K562 (cell line): ENCODE measurements around the gene DPH6. TPM values are rescaled to one million over a fixed set of nuclear protein-coding genes. Genes with fewer than 3 reads are reported as not detected.
A peak's percentile ranks its signal among the peaks of the same experiment; 100 is the strongest.

Experiments
- ARID4B ChIP-seq: sonication (generic); formaldehyde crosslinking; IDR thresholded peaks from 2 replicates; pipeline ENCODE4 v1.8.0; 2022; ENCODE audit warnings: mild to moderate bottlenecking, missing genetic modification reagents
- EGR1 ChIP-seq: fragments of 450-650 bp; conservative IDR thresholded peaks from 2 replicates; pipeline ENCODE4 v1.6.1; 2017; ENCODE audit warnings: mild to moderate bottlenecking
- RFX5 ChIP-seq: IDR thresholded peaks from 2 replicates; pipeline ENCODE4 v1.6.1; 2011; ENCODE audit warnings: low read depth, mild to moderate bottlenecking, improper control_type of control experiment, low read length
- SIN3A ChIP-seq, 2 experiments: fragments of 150-350 bp in 1 of 2; IDR thresholded peaks; 2 replicates each; pipeline ENCODE4 v1.6.1; 2011 to 2016; ENCODE audit warnings: borderline replicate concordance in 2 of 2, low read depth in 2 of 2, low read length in 2 of 2, mild to moderate bottlenecking in 2 of 2, moderate library complexity in 2 of 2; ENCODE audit not compliant: control insufficient read depth in 1 of 2
- THAP12 ChIP-seq: fragments of 250-450 bp; sonication (Bioruptor Pico); IDR thresholded peaks from 2 replicates; pipeline ENCODE4 v1.9.0; 2021; ENCODE audit warnings: mild to moderate bottlenecking, inconsistent platforms
- ZBTB17 ChIP-seq: fragments of 450-650 bp; formaldehyde crosslinking; IDR thresholded peaks from 2 replicates; pipeline ENCODE4 v1.4.0; 2020; ENCODE audit warnings: mild to moderate bottlenecking
- polyA plus RNA-seq, 8 experiments: library from polyadenylated mRNA; depleted of rRNA in 4 of 8; stranded (reverse) in 5 of 8; unstranded in 3 of 8; fragments of >200 nt; fragmentation: Nextera tagmentation in 2 of 8; fragmentation: Illumina TruSeq in 1 of 8; extraction: Ambion mirVana in 2 of 8; extraction: Trizol in 1 of 8; gene quantifications; 2 replicates each; pipeline versions ENCODE4 v1.2.1 to v1.2.3, GENCODE V29; 2011 to 2014; ENCODE audit warnings: inconsistent platforms in 1 of 8, missing spikeins in 1 of 8
- total RNA-seq, 7 experiments: library from RNA; depleted of rRNA in 6 of 7; stranded (reverse); fragments of >200 nt in 6 of 7; fragmentation: Illumina TruSeq in 2 of 7; extraction: Trizol in 2 of 7; gene quantifications; 2 replicates each; pipeline versions ENCODE4 v1.2.1 to v1.2.3, GENCODE V29; 2011 to 2021; ENCODE audit warnings: low replicate concordance in 1 of 7
- TF ChIP-seq, protein P1 (sequence below): fragments of 450-650 bp; IDR thresholded peaks from 2 replicates; pipeline ENCODE4 v1.6.1; 2017; ENCODE audit warnings: antibody characterized with exemption, mild to moderate bottlenecking
- TF ChIP-seq, protein P2 (sequence below): sonication (generic); formaldehyde crosslinking; IDR thresholded peaks from 2 replicates; pipeline ENCODE4 v1.8.1; 2023; ENCODE audit warnings: missing genetic modification reagents, mild to moderate bottlenecking, borderline replicate concordance

Gene DPH6
- total and polyA plus RNA-seq, 9 of the 15 experiments (the other 6 are each of a cell fraction or from before 2014, with no cell fraction given): 10.1 to 69.1 (median 18.8) TPM

DNA sequence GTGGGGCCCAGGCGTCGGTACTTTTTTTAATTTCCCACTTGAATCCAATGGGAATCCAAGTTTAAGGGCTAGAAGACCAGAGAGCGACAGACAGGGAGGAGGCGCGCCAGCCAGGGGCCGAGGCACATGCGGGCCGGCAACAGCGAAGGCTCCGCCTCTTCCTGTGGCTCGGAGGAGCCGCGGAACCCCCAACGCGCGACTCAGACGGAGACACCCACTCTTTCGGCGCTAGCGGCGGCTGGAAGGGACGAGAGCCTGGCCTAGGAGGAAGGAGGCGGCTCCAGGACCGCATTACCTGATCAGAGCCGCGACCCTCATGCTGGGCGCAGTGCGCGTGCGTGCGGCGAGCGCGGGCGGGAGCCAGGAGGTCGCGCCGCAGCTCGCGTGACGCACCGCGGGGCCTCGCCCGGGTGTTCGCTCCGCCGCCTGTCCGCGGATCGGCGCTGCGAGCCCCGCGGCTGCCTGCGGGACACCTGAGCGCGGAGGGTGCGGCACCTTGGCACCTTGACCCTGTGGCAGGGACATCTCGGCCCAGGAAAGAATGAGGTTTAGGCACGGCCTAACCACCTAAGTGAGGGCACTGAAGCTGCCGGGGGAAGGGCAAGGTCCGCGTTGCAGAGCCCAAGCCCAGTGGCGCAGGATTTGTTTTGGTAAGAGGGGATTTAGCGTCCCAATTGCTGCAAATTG is at the start of gene DPH6 (continued):
- TF ChIP-seq, protein P1, sequence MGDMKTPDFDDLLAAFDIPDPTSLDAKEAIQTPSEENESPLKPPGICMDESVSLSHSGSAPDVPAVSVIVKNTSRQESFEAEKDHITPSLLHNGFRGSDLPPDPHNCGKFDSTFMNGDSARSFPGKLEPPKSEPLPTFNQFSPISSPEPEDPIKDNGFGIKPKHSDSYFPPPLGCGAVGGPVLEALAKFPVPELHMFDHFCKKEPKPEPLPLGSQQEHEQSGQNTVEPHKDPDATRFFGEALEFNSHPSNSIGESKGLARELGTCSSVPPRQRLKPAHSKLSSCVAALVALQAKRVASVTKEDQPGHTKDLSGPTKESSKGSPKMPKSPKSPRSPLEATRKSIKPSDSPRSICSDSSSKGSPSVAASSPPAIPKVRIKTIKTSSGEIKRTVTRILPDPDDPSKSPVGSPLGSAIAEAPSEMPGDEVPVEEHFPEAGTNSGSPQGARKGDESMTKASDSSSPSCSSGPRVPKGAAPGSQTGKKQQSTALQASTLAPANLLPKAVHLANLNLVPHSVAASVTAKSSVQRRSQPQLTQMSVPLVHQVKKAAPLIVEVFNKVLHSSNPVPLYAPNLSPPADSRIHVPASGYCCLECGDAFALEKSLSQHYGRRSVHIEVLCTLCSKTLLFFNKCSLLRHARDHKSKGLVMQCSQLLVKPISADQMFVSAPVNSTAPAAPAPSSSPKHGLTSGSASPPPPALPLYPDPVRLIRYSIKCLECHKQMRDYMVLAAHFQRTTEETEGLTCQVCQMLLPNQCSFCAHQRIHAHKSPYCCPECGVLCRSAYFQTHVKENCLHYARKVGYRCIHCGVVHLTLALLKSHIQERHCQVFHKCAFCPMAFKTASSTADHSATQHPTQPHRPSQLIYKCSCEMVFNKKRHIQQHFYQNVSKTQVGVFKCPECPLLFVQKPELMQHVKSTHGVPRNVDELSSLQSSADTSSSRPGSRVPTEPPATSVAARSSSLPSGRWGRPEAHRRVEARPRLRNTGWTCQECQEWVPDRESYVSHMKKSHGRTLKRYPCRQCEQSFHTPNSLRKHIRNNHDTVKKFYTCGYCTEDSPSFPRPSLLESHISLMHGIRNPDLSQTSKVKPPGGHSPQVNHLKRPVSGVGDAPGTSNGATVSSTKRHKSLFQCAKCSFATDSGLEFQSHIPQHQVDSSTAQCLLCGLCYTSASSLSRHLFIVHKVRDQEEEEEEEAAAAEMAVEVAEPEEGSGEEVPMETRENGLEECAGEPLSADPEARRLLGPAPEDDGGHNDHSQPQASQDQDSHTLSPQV: peak; percentile 56; the same call in 1 of the 2 replicates
- peak; percentile 74 for TF ChIP-seq EGR1
- no peak for TF ChIP-seq RFX5
- peak; percentile 62; the same call in 1 of the 2 replicates for TF ChIP-seq ARID4B (CRISPR knock-in tag)
- TF ChIP-seq, protein P2, sequence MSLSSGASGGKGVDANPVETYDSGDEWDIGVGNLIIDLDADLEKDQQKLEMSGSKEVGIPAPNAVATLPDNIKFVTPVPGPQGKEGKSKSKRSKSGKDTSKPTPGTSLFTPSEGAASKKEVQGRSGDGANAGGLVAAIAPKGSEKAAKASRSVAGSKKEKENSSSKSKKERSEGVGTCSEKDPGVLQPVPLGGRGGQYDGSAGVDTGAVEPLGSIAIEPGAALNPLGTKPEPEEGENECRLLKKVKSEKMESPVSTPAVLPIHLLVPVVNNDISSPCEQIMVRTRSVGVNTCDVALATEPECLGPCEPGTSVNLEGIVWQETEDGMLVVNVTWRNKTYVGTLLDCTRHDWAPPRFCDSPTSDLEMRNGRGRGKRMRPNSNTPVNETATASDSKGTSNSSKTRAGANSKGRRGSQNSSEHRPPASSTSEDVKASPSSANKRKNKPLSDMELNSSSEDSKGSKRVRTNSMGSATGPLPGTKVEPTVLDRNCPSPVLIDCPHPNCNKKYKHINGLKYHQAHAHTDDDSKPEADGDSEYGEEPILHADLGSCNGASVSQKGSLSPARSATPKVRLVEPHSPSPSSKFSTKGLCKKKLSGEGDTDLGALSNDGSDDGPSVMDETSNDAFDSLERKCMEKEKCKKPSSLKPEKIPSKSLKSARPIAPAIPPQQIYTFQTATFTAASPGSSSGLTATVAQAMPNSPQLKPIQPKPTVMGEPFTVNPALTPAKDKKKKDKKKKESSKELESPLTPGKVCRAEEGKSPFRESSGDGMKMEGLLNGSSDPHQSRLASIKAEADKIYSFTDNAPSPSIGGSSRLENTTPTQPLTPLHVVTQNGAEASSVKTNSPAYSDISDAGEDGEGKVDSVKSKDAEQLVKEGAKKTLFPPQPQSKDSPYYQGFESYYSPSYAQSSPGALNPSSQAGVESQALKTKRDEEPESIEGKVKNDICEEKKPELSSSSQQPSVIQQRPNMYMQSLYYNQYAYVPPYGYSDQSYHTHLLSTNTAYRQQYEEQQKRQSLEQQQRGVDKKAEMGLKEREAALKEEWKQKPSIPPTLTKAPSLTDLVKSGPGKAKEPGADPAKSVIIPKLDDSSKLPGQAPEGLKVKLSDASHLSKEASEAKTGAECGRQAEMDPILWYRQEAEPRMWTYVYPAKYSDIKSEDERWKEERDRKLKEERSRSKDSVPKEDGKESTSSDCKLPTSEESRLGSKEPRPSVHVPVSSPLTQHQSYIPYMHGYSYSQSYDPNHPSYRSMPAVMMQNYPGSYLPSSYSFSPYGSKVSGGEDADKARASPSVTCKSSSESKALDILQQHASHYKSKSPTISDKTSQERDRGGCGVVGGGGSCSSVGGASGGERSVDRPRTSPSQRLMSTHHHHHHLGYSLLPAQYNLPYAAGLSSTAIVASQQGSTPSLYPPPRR (CRISPR knock-in tag): 0 out of 2 replicates have a peak, but pooled peaks have one; percentile 49
- peak; percentile 49; the same call in 1 of the 2 replicates for TF ChIP-seq THAP12 (CRISPR knock-in tag)
- 0 out of 2 replicates have a peak, but pooled peaks have one; percentile 46 for TF ChIP-seq ZBTB17 (CRISPR knock-in tag)
- peak in 1 of 2 experiments; percentile 68; a peak in 1 of 4 replicates for TF ChIP-seq SIN3A (IDR thresholded peaks at IDR 0.05; ENCODE audit: borderline replicate concordance in 2 of 2, control insufficient read depth in 1 of 2, low read depth in 2 of 2, low read length in 2 of 2)
